ENCODE measurements around the gene SCN1A. TPM values are rescaled to one million over a fixed set of nuclear protein-coding genes. Genes with fewer than 3 reads are reported as not detected.
A peak's percentile ranks its signal among the peaks of the same experiment; 100 is the strongest.

SCN1A gene
- total RNA-seq, 1 donor from 2014 or later: 0.26 TPM

DNA sequence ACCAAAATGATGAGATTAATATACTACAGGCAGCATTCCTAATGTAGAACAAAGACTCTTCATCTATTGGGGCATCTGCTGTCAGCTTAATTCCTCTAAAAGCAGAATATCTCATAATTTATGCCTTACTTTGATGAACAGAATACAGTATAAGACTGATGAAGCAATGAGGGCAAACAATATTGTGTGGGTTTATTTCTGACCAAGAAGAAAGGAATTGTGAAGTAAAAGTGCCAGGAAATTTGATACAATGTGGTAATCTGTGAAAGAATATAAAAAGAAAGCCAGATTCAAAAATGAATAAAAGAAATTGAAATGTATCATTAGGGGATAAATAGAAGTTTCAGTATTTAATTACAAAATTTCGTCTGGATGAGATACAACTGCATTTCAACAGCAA lies 95.5 kb downstream of the SCN1A start:
- Mint-ChIP-seq H3K4me3 (ENCODE audit: low read depth) (no peak overlapping the region), H3K9me3 (ENCODE audit: low read depth) (no peaks in the 10 kb centered on the region), H3K27me3 (no peaks in the 10 kb centered on the region), H3K4me1 (ENCODE audit: low read depth) (no peaks in the 10 kb centered on the region), H3K27ac (no peak overlapping the region), H3K36me3 (ENCODE audit: insufficient read depth) (no peaks in the 10 kb centered on the region)
- TF ChIP-seq, protein P1, sequence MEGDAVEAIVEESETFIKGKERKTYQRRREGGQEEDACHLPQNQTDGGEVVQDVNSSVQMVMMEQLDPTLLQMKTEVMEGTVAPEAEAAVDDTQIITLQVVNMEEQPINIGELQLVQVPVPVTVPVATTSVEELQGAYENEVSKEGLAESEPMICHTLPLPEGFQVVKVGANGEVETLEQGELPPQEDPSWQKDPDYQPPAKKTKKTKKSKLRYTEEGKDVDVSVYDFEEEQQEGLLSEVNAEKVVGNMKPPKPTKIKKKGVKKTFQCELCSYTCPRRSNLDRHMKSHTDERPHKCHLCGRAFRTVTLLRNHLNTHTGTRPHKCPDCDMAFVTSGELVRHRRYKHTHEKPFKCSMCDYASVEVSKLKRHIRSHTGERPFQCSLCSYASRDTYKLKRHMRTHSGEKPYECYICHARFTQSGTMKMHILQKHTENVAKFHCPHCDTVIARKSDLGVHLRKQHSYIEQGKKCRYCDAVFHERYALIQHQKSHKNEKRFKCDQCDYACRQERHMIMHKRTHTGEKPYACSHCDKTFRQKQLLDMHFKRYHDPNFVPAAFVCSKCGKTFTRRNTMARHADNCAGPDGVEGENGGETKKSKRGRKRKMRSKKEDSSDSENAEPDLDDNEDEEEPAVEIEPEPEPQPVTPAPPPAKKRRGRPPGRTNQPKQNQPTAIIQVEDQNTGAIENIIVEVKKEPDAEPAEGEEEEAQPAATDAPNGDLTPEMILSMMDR (IDR thresholded peaks at IDR 0.05; ENCODE audit: unreplicated experiment): no peak
- DNase-seq (ENCODE audit: low spot score, unreplicated experiment): no peak

GRCh38 chr2:166031054-166031453 lies 96.8 kb downstream of the SCN1A start:
- TF ChIP-seq, protein P1 (IDR thresholded peaks at IDR 0.05; ENCODE audit: unreplicated experiment): no peak
- no peak for DNase-seq (ENCODE audit: low spot score, unreplicated experiment)
- H3K36me3 Mint-ChIP-seq (ENCODE audit: insufficient read depth): no peaks in the 10 kb centered on the region
- no peak overlapping the region for H3K4me3 Mint-ChIP-seq (ENCODE audit: low read depth)
- H3K9me3 Mint-ChIP-seq (ENCODE audit: low read depth): no peaks in the 10 kb centered on the region
- H3K27ac Mint-ChIP-seq: no peak overlapping the region
- no peaks in the 10 kb centered on the region for H3K27me3 Mint-ChIP-seq
- H3K4me1 Mint-ChIP-seq (ENCODE audit: low read depth): no peaks in the 10 kb centered on the region

DNA sequence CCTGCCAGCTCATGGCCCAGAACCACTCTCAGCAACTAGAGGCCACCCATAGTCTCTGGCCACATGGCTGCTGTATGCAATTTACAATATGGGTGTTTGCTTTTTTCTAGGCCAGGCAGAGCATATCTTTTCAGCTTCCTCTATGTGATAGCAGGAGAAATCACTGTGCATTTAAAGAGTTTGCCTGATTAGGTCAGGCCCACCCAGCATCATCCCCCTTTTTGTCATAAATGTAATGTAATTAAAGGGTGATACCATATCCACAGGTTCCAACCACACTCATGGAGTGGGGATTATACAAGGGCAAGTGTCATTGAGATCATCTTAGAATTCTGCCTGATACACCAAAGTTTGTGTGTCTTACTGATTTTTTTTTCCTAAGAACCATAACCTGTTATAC lies 102.5 kb downstream of the SCN1A start:
- Mint-ChIP-seq H3K4me1 (ENCODE audit: low read depth) (no peaks in the 10 kb centered on the region), H3K36me3 (ENCODE audit: insufficient read depth) (no peaks in the 10 kb centered on the region), H3K27me3 (no peaks in the 10 kb centered on the region), H3K27ac (no peak overlapping the region), H3K9me3 (ENCODE audit: low read depth) (no peaks in the 10 kb centered on the region), H3K4me3 (ENCODE audit: low read depth) (no peak overlapping the region)
- TF ChIP-seq, protein P1 (IDR thresholded peaks at IDR 0.05; ENCODE audit: unreplicated experiment): no peak
- no peak for DNase-seq (ENCODE audit: low spot score, unreplicated experiment)

GRCh38 chr2:166017208-166017607 lies 110.6 kb downstream of the SCN1A start:
- Mint-ChIP-seq H3K9me3 (ENCODE audit: low read depth) (no peaks in the 10 kb centered on the region), H3K27ac (no peak overlapping the region), H3K27me3 (peaks cover 3% of the 10 kb centered on the region), H3K4me1 (ENCODE audit: low read depth) (no peaks in the 10 kb centered on the region), H3K4me3 (ENCODE audit: low read depth) (no peak overlapping the region), H3K36me3 (ENCODE audit: insufficient read depth) (no peaks in the 10 kb centered on the region)
- TF ChIP-seq, protein P1 (IDR thresholded peaks at IDR 0.05; ENCODE audit: unreplicated experiment): no peak
- no peak for DNase-seq (ENCODE audit: low spot score, unreplicated experiment)

GRCh38 chr2:166013878-166014277 lies 113.9 kb downstream of the SCN1A start:
- Mint-ChIP-seq H3K4me1 (ENCODE audit: low read depth) (no peaks in the 10 kb centered on the region), H3K36me3 (ENCODE audit: insufficient read depth) (no peaks in the 10 kb centered on the region), H3K27ac (no peak overlapping the region), H3K9me3 (ENCODE audit: low read depth) (no peaks in the 10 kb centered on the region), H3K27me3 (peaks cover 3% of the 10 kb centered on the region), H3K4me3 (ENCODE audit: low read depth) (no peak overlapping the region)
- DNase-seq (ENCODE audit: low spot score, unreplicated experiment): no peak
- TF ChIP-seq, protein P1 (IDR thresholded peaks at IDR 0.05; ENCODE audit: unreplicated experiment): peak; percentile 7
